GM21576 (cell line): ENCODE results near the gene PDE4D.
"Not testable (repeated sequence)": the region's sequence is repeated elsewhere in the genome, so short reads cannot be mapped to it uniquely, and the experiment has no call there.

ENCODE experiments used
- ATAC-seq: cut with Tn5 transposase; IDR thresholded peaks from one replicate; pipeline ENCODE4 v1.9.1; 2021; ENCODE audit warnings: mild to moderate bottlenecking, moderate library complexity; ENCODE audit not compliant: unreplicated experiment

Gene PDE4D

GRCh38 chr5:58969253-58969652, 924.3 kb downstream of the PDE4D start:
- ATAC-seq: no peak

- ATAC-seq: no peak
Observed at GRCh38 chr5:58968350-58968749, 925.2 kb downstream of the PDE4D start.

- ATAC-seq: no peak
Observed at GRCh38 chr5:58967597-58968281, 925.8 kb downstream of the PDE4D start.

- no peak for ATAC-seq
Observed at GRCh38 chr5:58965677-58966414, 927.7 kb downstream of the PDE4D start.

- no peak for ATAC-seq
Observed at GRCh38 chr5:58963821-58964220, 929.7 kb downstream of the PDE4D start.

GRCh38 chr5:58963361-58963760, 930.2 kb downstream of the PDE4D start:
- no peak for ATAC-seq

- ATAC-seq: peak; percentile 58
Observed at GRCh38 chr5:58961631-58962280, 931.8 kb downstream of the PDE4D start.

GRCh38 chr5:58958701-58959100, 934.8 kb downstream of the PDE4D start:
- no peak for ATAC-seq

GRCh38 chr5:58953218-58953617, 940.3 kb downstream of the PDE4D start:
- ATAC-seq: not testable (repeated sequence)

GRCh38 chr5:58950224-58950623, 943.3 kb downstream of the PDE4D start:
- no peak for ATAC-seq

GRCh38 chr5:58946230-58946629, 947.3 kb downstream of the PDE4D start:
- ATAC-seq: no peak

GRCh38 chr5:58944221-58944620, 949.3 kb downstream of the PDE4D start:
- no peak for ATAC-seq

- no peak for ATAC-seq
Observed at GRCh38 chr5:58940446-58940845, 953.1 kb downstream of the PDE4D start.

- no peak for ATAC-seq
Observed at GRCh38 chr5:58939664-58940063, 953.9 kb downstream of the PDE4D start.

- no peak for ATAC-seq
Observed at GRCh38 chr5:58938563-58939424, 954.7 kb downstream of the PDE4D start.

- no peak for ATAC-seq
Observed at GRCh38 chr5:58937031-58937681, 956.4 kb downstream of the PDE4D start.

GRCh38 chr5:58934629-58935097, 958.9 kb downstream of the PDE4D start:
- ATAC-seq: no peak

GRCh38 chr5:58933891-58934628, 959.5 kb downstream of the PDE4D start:
- no peak for ATAC-seq

- no peak for ATAC-seq
Observed at GRCh38 chr5:58932057-58932612, 961.4 kb downstream of the PDE4D start.
